ENCODE data around the gene LDAH.

The LDAH gene

GRCh38 chr2:20670315-20671035 is 152.4 kb downstream of the LDAH start:
- peak overlapping the region in 1 of 2 donors; percentile 2 for H3K4me3 ChIP-seq
- intact Hi-C loops (cut with DNase I; ENCODE audit: low total_unique reads): no loop called here

GRCh38 chr2:20669562-20670314 is 153.2 kb downstream of the LDAH start:
- intact Hi-C loops (cut with DNase I; ENCODE audit: low total_unique reads): loop anchor here (5.0 to 10.0 kb wide), 2 partner anchors 375 to 448 kb away; partner anchors contain the start of gene APOB
- Histone ChIP-seq H3K4me3 (no peak overlapping the region), H3K36me3 (peaks cover 6 to 10% (median 7%) of the 10 kb centered on the region in 3 donors), H3K27me3 (peaks cover 0 to 3% of the 10 kb centered on the region in 2 donors), H3K27ac (peak overlapping the region; percentile 92 to 95), H3K9me3 (no peaks in the 10 kb centered on the region), H3K4me1 (peaks cover 0 to 85% (median 35%) of the 10 kb centered on the region in 4 donors)
- TF ChIP-seq CTCF (IDR thresholded peaks at IDR 0.05): no peak
- DNase-seq: no peak

More at GRCh38 chr2:20670315-20671035, 152.4 kb downstream of the LDAH start:
- Histone ChIP-seq H3K27ac (no peak overlapping the region), H3K4me1 (peaks cover 0 to 85% (median 34%) of the 10 kb centered on the region in 4 donors), H3K9me3 (no peaks in the 10 kb centered on the region), H3K36me3 (peaks cover 6 to 10% (median 7%) of the 10 kb centered on the region in 3 donors), H3K27me3 (peaks cover 0 to 3% of the 10 kb centered on the region in 2 donors)
- peak in 1 of 2 donors; percentile 63 for DNase-seq
- no peak for TF ChIP-seq CTCF (IDR thresholded peaks at IDR 0.05)

GRCh38 chr2:20668871-20669475 is 153.9 kb downstream of the LDAH start:
- H3K27ac ChIP-seq: peak overlapping the region; percentile 92 to 95
- TF ChIP-seq CTCF (IDR thresholded peaks at IDR 0.05): no peak
- H3K4me3 ChIP-seq: peak overlapping the region; percentile 57 to 84
- H3K4me1 ChIP-seq: peaks cover 0 to 81% (median 33%) of the 10 kb centered on the region in 4 donors
- no peak for DNase-seq
- H3K36me3 ChIP-seq: peaks cover 6 to 10% (median 7%) of the 10 kb centered on the region in 3 donors
- intact Hi-C loops (cut with DNase I; ENCODE audit: low total_unique reads): loop anchor here (5.0 to 10.0 kb wide), 2 partner anchors 376 to 448 kb away; partner anchors contain the start of gene APOB
- H3K27me3 ChIP-seq: peaks cover 0 to 3% of the 10 kb centered on the region in 2 donors
- H3K9me3 ChIP-seq: no peaks in the 10 kb centered on the region

- Histone ChIP-seq H3K27ac (peak overlapping the region; percentile 92 to 95), H3K27me3 (peaks cover 0 to 3% of the 10 kb centered on the region in 2 donors), H3K4me3 (peak overlapping the region; percentile 57 to 84), H3K4me1 (peaks cover 0 to 76% (median 33%) of the 10 kb centered on the region in 4 donors), H3K36me3 (peaks cover 6 to 10% (median 7%) of the 10 kb centered on the region in 3 donors), H3K9me3 (no peaks in the 10 kb centered on the region)
- no peak for TF ChIP-seq CTCF (IDR thresholded peaks at IDR 0.05)
- intact Hi-C loops (cut with DNase I; ENCODE audit: low total_unique reads): loop anchor here (5.0 to 10.0 kb wide), 2 partner anchors 376 to 449 kb away; partner anchors contain the start of gene APOB
- no peak for DNase-seq
These were observed 154.4 kb downstream of the LDAH start for GRCh38 chr2:20668451-20668850.
